Spleen (tissue), 11 donors: ENCODE data around the gene SLC22A23. TPM values are rescaled to one million over a fixed set of nuclear protein-coding genes. Genes with fewer than 3 reads are reported as not detected.
A peak's percentile ranks its signal among the peaks of the same experiment; 100 is the strongest.

Experiments used
- DNase-seq: peaks from one replicate; pipeline ENCODE4 v3.0.0-alpha.2; 2020
- H3K27ac ChIP-seq, 8 donors: fragments of 200-600 bp; sonication (generic) in 7 of 8; 1 replicate in 4 of 8; 2 replicates in 4 of 8; pipeline versions ENCODE4 v1.5.0 to v1.8.0; 2016 to 2021; ENCODE audit warnings: inconsistent platforms in 4 of 8, mild to moderate bottlenecking in 4 of 8, moderate library complexity in 1 of 8
- H3K27me3 ChIP-seq, 7 donors: fragments of 200-600 bp; sonication (generic) in 6 of 7; replicated peaks in 1 of 7; 1 replicate in 4 of 7; 2 replicates in 3 of 7; pipeline versions ENCODE4 v1.5.0 to v1.8.0; 2016 to 2021; ENCODE audit warnings: inconsistent platforms in 3 of 7, mild to moderate bottlenecking in 1 of 7
- H3K36me3 ChIP-seq, 6 donors: fragments of 200-600 bp; sonication (generic) in 5 of 6; 1 replicate in 4 of 6; 2 replicates in 2 of 6; pipeline versions ENCODE4 v1.5.0 to v1.8.0; 2016 to 2021; ENCODE audit warnings: inconsistent platforms in 2 of 6
- H3K4me1 ChIP-seq, 6 donors: fragments of 200-600 bp; sonication (generic) in 5 of 6; 1 replicate in 3 of 6; 2 replicates in 3 of 6; pipeline versions ENCODE4 v1.5.0 to v1.8.0; 2016 to 2021; ENCODE audit warnings: inconsistent platforms in 3 of 6
- H3K4me3 ChIP-seq, 8 donors: fragments of 200-600 bp; sonication (generic) in 7 of 8; 1 replicate in 4 of 8; 2 replicates in 4 of 8; pipeline versions ENCODE4 v1.5.0 to v1.8.0; 2016 to 2021; ENCODE audit warnings: inconsistent platforms in 4 of 8, mild to moderate bottlenecking in 4 of 8, moderate library complexity in 2 of 8
- H3K9me3 ChIP-seq, 8 donors: fragments of 200-600 bp; sonication (generic) in 7 of 8; 1 replicate in 4 of 8; 2 replicates in 4 of 8; pipeline versions ENCODE4 v1.5.0 to v1.8.0; 2016 to 2021; ENCODE audit warnings: inconsistent platforms in 4 of 8
- POLR2A ChIP-seq, 3 donors: fragments of 450-650 bp; IDR thresholded peaks; one replicate each; pipeline ENCODE4 v1.5.1; 2017; ENCODE audit warnings: antibody characterized with exemption in 3 of 3, mild to moderate bottlenecking in 1 of 3
- POLR2AphosphoS5 ChIP-seq, 3 donors: sonication (generic); formaldehyde crosslinking; IDR thresholded peaks; one replicate each; pipeline ENCODE4 v1.5.1; 2017; ENCODE audit warnings: antibody characterized with exemption in 3 of 3
- WGBS, 5 donors: extraction: QIAGEN DNeasy Blood & Tissue Kit in 3 of 5; methylation state at CpG; one replicate each; pipeline versions ENCODE4 v1.1.5 to v1.1.7; 2013 to 2018; 5-methylcytosine and 5-hydroxymethylcytosine counted together
- intact Hi-C: fragments of 100-400 bp; cut with DNase I; formaldehyde crosslinking; loops from one replicate; pipeline ENCODE4 v1.15.0; 2023; ENCODE audit warnings: low total_unique reads
- polyA plus RNA-seq, 3 donors: library from polyadenylated mRNA; stranded (reverse); fragments of 200-250 nt; gene quantifications; one replicate each; pipeline ENCODE4 v1.2.1, GENCODE V29; 2013
- total RNA-seq, 7 donors: library from RNA; depleted of rRNA in 3 of 7; stranded (reverse); fragments of >200 nt in 3 of 7; fragmentation: NEBNext Ultra II Directional in 4 of 7; extraction: Animal tissue kit (Norgen Biotek cat#: 25700) in 4 of 7; gene quantifications; one replicate each; pipeline versions ENCODE4 v1.1.0 to v1.2.1, GENCODE V29; 2016 to 2021
- TF ChIP-seq, protein P1 (sequence below), 11 experiments: fragments of 200-600 bp in 7 of 11; fragments of 450-650 bp in 4 of 11; sonication (generic) in 4 of 11; IDR thresholded peaks in 8 of 11; conservative IDR thresholded peaks in 3 of 11; 1 replicate in 7 of 11; 2 replicates in 4 of 11; pipeline versions ENCODE4 v1.4.0 to v1.8.0; 2016 to 2021; ENCODE audit warnings: antibody characterized with exemption in 11 of 11, inconsistent platforms in 4 of 11, mild to moderate bottlenecking in 1 of 11
- donor health status: healthy with polysubstance abuse.
- donor health status: DM: no; HTN: no; CAD: no; lungs with moderate emphysema.
- donor health status: DM: no; HTN: no; CAD: no.
- donor health status: Bipolar disorder and iron deficiency.
- donor health status: healthy.
- donor health status: DM: no; HTN: no; CAD: no.
- donor health status: DM: yes; HTN: yes; CAD: no.

SLC22A23 gene
- total and polyA plus RNA-seq, 10 donors: 1.9 to 22.6 (median 18.3) TPM

DNA sequence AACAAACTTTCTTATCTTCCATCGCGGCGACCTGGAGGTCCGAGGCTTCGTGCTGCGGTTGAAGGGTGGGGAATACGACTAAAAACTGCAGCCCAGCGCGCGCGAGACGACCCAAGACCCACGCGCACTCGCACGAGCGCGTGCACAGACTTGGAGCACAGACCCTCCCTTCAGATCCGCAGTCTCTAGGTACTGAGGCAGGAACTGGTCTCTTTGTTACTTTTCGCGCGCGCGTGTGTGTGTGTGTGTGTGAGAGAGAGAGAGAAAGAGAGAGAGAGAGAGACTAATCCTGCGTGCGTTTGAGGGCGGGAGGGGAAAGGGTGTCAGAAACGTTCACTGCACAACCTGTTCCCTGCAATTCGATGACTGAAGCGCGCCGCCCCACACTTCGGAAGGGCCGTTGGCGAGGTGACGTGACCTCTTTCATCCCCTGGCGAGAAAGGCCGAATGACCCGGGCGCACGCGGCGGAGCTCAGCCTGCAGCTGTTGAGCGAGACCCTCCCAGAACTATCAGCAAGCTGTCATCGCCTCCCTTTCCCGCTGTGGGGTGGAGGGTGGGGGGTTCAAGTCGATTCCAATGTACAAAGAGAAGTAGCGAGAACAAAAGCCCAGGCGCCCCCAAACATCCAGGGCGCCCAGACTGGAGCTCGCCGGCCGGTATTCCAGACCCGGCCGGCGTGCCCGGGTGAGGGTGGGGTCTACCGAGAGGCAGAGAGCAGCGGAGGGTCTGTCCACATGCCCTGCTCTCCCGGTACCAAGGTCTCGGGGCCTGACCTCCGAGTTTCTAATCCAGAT lies 227.9 kb downstream of the SLC22A23 start:
- TF ChIP-seq POLR2AphosphoS5 (IDR thresholded peaks at IDR 0.05) (no peak), POLR2A (IDR thresholded peaks at IDR 0.05) (no peak)
- TF ChIP-seq, protein P1, sequence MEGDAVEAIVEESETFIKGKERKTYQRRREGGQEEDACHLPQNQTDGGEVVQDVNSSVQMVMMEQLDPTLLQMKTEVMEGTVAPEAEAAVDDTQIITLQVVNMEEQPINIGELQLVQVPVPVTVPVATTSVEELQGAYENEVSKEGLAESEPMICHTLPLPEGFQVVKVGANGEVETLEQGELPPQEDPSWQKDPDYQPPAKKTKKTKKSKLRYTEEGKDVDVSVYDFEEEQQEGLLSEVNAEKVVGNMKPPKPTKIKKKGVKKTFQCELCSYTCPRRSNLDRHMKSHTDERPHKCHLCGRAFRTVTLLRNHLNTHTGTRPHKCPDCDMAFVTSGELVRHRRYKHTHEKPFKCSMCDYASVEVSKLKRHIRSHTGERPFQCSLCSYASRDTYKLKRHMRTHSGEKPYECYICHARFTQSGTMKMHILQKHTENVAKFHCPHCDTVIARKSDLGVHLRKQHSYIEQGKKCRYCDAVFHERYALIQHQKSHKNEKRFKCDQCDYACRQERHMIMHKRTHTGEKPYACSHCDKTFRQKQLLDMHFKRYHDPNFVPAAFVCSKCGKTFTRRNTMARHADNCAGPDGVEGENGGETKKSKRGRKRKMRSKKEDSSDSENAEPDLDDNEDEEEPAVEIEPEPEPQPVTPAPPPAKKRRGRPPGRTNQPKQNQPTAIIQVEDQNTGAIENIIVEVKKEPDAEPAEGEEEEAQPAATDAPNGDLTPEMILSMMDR (IDR thresholded peaks at IDR 0.05 in 8 of 11, conservative IDR thresholded peaks at IDR 0.05 in 3 of 11): no peak
- Histone ChIP-seq H3K27ac (no peak overlapping the region), H3K4me1 (peaks cover 41 to 62% (median 54%) of the 10 kb centered on the region in 6 donors), H3K36me3 (no peaks in the 10 kb centered on the region), H3K9me3 (no peaks in the 10 kb centered on the region), H3K27me3 (peaks cover 20 to 87% (median 81%) of the 10 kb centered on the region in 7 donors), H3K4me3 (peak overlapping the region in 7 of 8 donors; percentile 12 to 64 (median 31))
- no peak for DNase-seq
- WGBS, 5 donors: 2 to 3% (median 3%) methylated on average over 58 to 62 of the region's 62 CpGs
- intact Hi-C loops: no loop called here

DNA sequence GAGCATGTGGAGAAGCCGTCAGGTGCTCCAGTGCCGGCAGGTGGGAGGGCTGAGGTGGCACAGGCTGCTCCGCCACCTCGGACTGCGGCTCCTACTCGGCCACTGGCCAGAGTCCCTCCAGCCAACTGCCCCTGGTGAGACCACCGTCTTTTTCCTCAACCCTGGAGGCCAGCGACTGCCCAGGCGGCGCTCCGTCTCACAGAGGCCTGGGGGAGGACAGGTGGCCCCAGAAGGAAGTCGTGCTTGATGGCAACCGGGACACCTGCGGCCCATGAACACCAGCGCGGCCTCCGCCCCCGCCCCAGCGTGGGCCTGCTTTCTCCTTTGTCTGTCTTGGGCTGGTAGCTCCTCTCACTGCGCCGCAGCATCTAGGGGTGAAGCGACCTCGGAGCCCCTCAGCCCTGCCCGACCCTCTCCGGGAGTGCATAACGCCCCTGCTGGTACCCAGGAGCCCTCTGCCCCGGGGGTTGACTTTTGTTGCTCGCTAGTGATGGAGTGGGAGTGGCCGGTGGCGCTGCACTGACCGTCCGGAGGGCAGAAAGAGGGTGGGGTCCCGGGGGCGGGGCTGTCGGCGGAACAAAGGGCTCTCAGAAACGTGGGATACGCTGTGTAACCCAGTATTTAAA lies 228.7 kb downstream of the SLC22A23 start:
- Histone ChIP-seq H3K4me1 (peaks cover 41 to 62% (median 54%) of the 10 kb centered on the region in 6 donors), H3K27me3 (peaks cover 20 to 79% (median 73%) of the 10 kb centered on the region in 7 donors), H3K4me3 (peak overlapping the region in 7 of 8 donors; percentile 12 to 64 (median 31)), H3K36me3 (no peaks in the 10 kb centered on the region), H3K27ac (no peak overlapping the region), H3K9me3 (no peaks in the 10 kb centered on the region)
- intact Hi-C loops: no loop called here
- peak; percentile 77 for DNase-seq
- TF ChIP-seq POLR2A (IDR thresholded peaks at IDR 0.05) (no peak), POLR2AphosphoS5 (IDR thresholded peaks at IDR 0.05) (no peak)
- TF ChIP-seq, protein P1 (IDR thresholded peaks at IDR 0.05 in 8 of 11, conservative IDR thresholded peaks at IDR 0.05 in 3 of 11): no peak
- 2 to 4% (median 2%) methylated on average over 31 to 38 of the region's 38 CpGs for WGBS, 5 donors

DNA sequence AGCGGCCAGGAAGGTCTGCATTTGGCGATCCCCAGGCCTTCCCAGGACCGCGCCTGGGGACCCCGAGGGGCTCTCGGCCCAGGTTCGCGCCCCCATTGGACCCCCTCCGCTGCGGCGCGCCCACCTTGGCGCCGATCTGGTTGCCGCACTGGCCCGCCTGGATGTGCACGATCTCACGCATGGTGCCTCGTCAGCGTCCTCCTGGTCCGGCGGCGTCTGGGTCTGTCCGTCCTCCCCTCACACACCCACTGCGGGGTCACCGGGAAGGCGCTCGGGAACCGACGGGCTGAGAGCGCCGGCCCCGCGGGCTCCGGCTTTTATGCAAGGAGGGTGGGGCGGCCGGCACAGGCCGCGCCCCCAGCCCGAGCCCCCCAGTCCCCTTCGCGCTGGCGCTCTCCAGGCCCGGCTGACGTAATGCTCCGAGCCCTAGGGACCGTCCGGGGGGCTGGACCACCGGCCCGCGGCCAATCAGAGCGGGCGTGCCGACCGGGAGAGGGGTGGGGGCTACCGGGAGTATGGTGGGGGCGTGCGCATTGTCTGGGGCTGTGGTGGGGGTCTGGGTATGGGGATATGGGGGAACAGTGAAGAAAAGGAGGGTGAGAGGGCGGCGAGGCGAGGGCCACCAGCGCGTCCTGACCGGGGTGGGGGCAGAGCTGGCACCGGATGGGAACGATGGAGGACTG lies 229.3 kb downstream of the SLC22A23 start, which contains the start of gene TUBB2B:
Gene TUBB2B (minus strand): TSS at position 291 of the 683 bp plus-strand sequence. CDS start 110 bp downstream, at position 181.
- no peak for DNase-seq
- no peak within 1 kb of the TSS for H3K27ac ChIP-seq
- TF ChIP-seq POLR2AphosphoS5 (IDR thresholded peaks at IDR 0.05) (no peak), POLR2A (IDR thresholded peaks at IDR 0.05) (no peak)
- TF ChIP-seq, protein P1 (IDR thresholded peaks at IDR 0.05 in 8 of 11, conservative IDR thresholded peaks at IDR 0.05 in 3 of 11): peak in 1 of 11 experiments; percentile 4
- no peaks in the 10 kb centered on the region for H3K9me3 ChIP-seq
- 0 to 2% (median 1%) methylated on average over 36 to 66 of the region's 66 CpGs for WGBS, 5 donors
- H3K4me1 ChIP-seq: peaks cover 41 to 62% (median 54%) of the 10 kb centered on the region in 6 donors
- H3K36me3 ChIP-seq: no peaks in the 10 kb centered on the region
- H3K4me3 ChIP-seq: peak within 1 kb of the TSS in 7 of 8 donors; percentile 12 to 64 (median 35)
- intact Hi-C loops: no loop called here
- peaks cover 20 to 73% (median 67%) of the 10 kb centered on the region in 7 donors for H3K27me3 ChIP-seq
